Measurements from ENCODE around the gene ZNF48.

ZNF48 gene

GRCh38 chr16:30377812-30378235 is 17.4 kb upstream of the ZNF48 start:
- Histone ChIP-seq H2BK5ac (ENCODE audit: low read length) (peak overlapping the region; percentile 80), H2AK5ac (ENCODE audit: low read length) (no peak overlapping the region), H3K18ac (ENCODE audit: low read length) (peak overlapping the region; percentile 95), H3K23ac (ENCODE audit: low read length) (no peak overlapping the region), H3K27me3 (ENCODE audit: insufficient read depth, low read length, poor library complexity) (no peaks in the 10 kb centered on the region), H3K4ac (ENCODE audit: low read depth, low read length) (peak overlapping the region; percentile 93), H3K4me1 (ENCODE audit: control insufficient read depth, low read depth, low read length) (peaks cover 3% of the 10 kb centered on the region), H4K8ac (ENCODE audit: low read depth, low read length) (no peak overlapping the region), H3K9ac (ENCODE audit: low read length) (peak overlapping the region; percentile 85), H3K27ac (ENCODE audit: low read depth, low read length) (peak overlapping the region; percentile 99), H4K5ac (ENCODE audit: low read length) (no peak overlapping the region), H3K79me2 (ENCODE audit: control insufficient read depth, insufficient read depth, low read length) (no peaks in the 10 kb centered on the region), H3K79me1 (ENCODE audit: low read length) (no peaks in the 10 kb centered on the region), H3K36me3 (ENCODE audit: control insufficient read depth, insufficient read depth, low read length) (no peaks in the 10 kb centered on the region), H2BK120ac (ENCODE audit: low read depth, low read length) (no peak overlapping the region), H3K4me2 (ENCODE audit: low read length) (peak overlapping the region; percentile 61), H3K4me3 (ENCODE audit: low read length) (peak overlapping the region; percentile 43), H3K56ac (ENCODE audit: low read length) (peak overlapping the region; percentile 95), H2BK15ac (replicated peaks; ENCODE audit: low read depth) (no peak overlapping the region)
- peak; percentile 95 for DNase-seq
- WGBS (ENCODE audit: extremely low coverage, insufficient coverage, low lambda C conversion rate), result no CpG with 5 or more reads among the region's 39 CpGs

- no peak overlapping the region for H2AK5ac ChIP-seq (ENCODE audit: low read length)
- WGBS (ENCODE audit: extremely low coverage, insufficient coverage, low lambda C conversion rate), result no CpG with 5 or more reads among the region's 67 CpGs
- H3K56ac ChIP-seq (ENCODE audit: low read length), result peak overlapping the region; percentile 94
- peak overlapping the region; percentile 76 for H3K27ac ChIP-seq (ENCODE audit: low read depth, low read length)
- H3K23ac ChIP-seq (ENCODE audit: low read length), result peak overlapping the region; percentile 94
- peak overlapping the region; percentile 1 for H3K18ac ChIP-seq (ENCODE audit: low read length)
- peak overlapping the region; percentile 89 for H3K9ac ChIP-seq (ENCODE audit: low read length)
- no peak overlapping the region for H2BK120ac ChIP-seq (ENCODE audit: low read depth, low read length)
- H3K4me1 ChIP-seq (ENCODE audit: control insufficient read depth, low read depth, low read length), result peaks cover 3% of the 10 kb centered on the region
- H2BK5ac ChIP-seq (ENCODE audit: low read length), result peak overlapping the region; percentile 4
- no peaks in the 10 kb centered on the region for H3K79me1 ChIP-seq (ENCODE audit: low read length)
- H4K8ac ChIP-seq (ENCODE audit: low read depth, low read length), result no peak overlapping the region
- no peaks in the 10 kb centered on the region for H3K27me3 ChIP-seq (ENCODE audit: insufficient read depth, low read length, poor library complexity)
- no peak overlapping the region for H2BK15ac ChIP-seq (replicated peaks; ENCODE audit: low read depth)
- H3K4me2 ChIP-seq (ENCODE audit: low read length), result peak overlapping the region; percentile 91
- H3K36me3 ChIP-seq (ENCODE audit: control insufficient read depth, insufficient read depth, low read length), result no peaks in the 10 kb centered on the region
- H3K4ac ChIP-seq (ENCODE audit: low read depth, low read length), result peak overlapping the region; percentile 40
- H3K79me2 ChIP-seq (ENCODE audit: control insufficient read depth, insufficient read depth, low read length), result no peaks in the 10 kb centered on the region
- H4K5ac ChIP-seq (ENCODE audit: low read length), result no peak overlapping the region
- DNase-seq, result peak; percentile 99
- peak overlapping the region; percentile 65 for H3K4me3 ChIP-seq (ENCODE audit: low read length)
Observed at GRCh38 chr16:30378236-30379157, 16.7 kb upstream of the ZNF48 start.

- Histone ChIP-seq H3K79me1 (ENCODE audit: low read length) (no peaks in the 10 kb centered on the region), H2BK15ac (replicated peaks; ENCODE audit: low read depth) (no peak overlapping the region), H3K23ac (ENCODE audit: low read length) (peak overlapping the region; percentile 94), H3K4me1 (ENCODE audit: control insufficient read depth, low read depth, low read length) (peaks cover 3% of the 10 kb centered on the region), H3K4me3 (ENCODE audit: low read length) (peak overlapping the region; percentile 65), H3K27me3 (ENCODE audit: insufficient read depth, low read length, poor library complexity) (no peaks in the 10 kb centered on the region), H2BK5ac (ENCODE audit: low read length) (no peak overlapping the region), H3K79me2 (ENCODE audit: control insufficient read depth, insufficient read depth, low read length) (no peaks in the 10 kb centered on the region), H3K4ac (ENCODE audit: low read depth, low read length) (peak overlapping the region; percentile 40), H3K4me2 (ENCODE audit: low read length) (peak overlapping the region; percentile 91), H2AK5ac (ENCODE audit: low read length) (no peak overlapping the region), H3K56ac (ENCODE audit: low read length) (peak overlapping the region; percentile 94), H2BK120ac (ENCODE audit: low read depth, low read length) (no peak overlapping the region), H3K27ac (ENCODE audit: low read depth, low read length) (peak overlapping the region; percentile 60), H3K36me3 (ENCODE audit: control insufficient read depth, insufficient read depth, low read length) (no peaks in the 10 kb centered on the region), H4K5ac (ENCODE audit: low read length) (no peak overlapping the region), H4K8ac (ENCODE audit: low read depth, low read length) (no peak overlapping the region), H3K9ac (ENCODE audit: low read length) (peak overlapping the region; percentile 89), H3K18ac (ENCODE audit: low read length) (no peak overlapping the region)
- no peak for DNase-seq
- WGBS (ENCODE audit: extremely low coverage, insufficient coverage, low lambda C conversion rate), result no CpG with 5 or more reads among the region's 27 CpGs
Observed at GRCh38 chr16:30379158-30379783, 15.9 kb upstream of the ZNF48 start.

DNA sequence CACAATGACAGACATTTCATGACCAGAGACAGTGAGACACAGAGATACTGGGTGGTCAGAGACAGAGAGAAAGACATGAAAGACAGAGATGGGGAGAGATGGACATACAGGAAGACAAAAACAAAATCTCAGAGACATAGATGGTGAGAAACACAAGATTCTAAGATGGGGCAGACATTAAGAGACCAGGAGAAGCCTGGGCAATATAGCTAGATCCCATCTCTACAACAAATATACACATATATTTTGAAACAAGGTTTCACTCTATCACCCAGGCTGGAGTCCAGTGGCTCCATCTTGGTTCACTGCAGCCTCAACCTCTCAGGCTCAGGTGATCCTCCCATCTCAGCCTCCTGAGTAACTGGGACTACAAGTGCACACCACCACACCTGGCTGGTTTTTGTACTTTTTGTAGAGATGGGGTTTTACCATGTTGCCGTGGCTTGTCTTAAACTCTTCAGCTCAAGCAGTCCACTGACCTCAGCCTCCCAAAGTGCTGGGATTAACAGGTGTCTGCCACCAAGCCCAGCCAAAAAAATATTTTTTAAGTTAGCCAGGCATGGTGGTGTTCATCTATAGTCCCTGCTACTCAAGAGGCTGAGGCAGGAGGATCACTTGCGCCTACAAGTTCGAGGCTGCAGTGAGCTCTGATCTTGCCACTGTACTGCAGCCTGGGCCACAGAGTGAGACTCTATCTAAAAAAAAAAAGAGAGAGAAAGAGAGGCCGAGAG is 15.0 kb upstream of the ZNF48 start:
- Histone ChIP-seq H3K79me1 (ENCODE audit: low read length) (no peaks in the 10 kb centered on the region), H3K79me2 (ENCODE audit: control insufficient read depth, insufficient read depth, low read length) (no peaks in the 10 kb centered on the region), H3K56ac (ENCODE audit: low read length) (no peak overlapping the region), H2BK15ac (replicated peaks; ENCODE audit: low read depth) (no peak overlapping the region), H3K4ac (ENCODE audit: low read depth, low read length) (no peak overlapping the region), H4K5ac (ENCODE audit: low read length) (no peak overlapping the region), H3K27me3 (ENCODE audit: insufficient read depth, low read length, poor library complexity) (no peaks in the 10 kb centered on the region), H3K4me2 (ENCODE audit: low read length) (no peak overlapping the region), H3K18ac (ENCODE audit: low read length) (no peak overlapping the region), H3K27ac (ENCODE audit: low read depth, low read length) (no peak overlapping the region), H3K9ac (ENCODE audit: low read length) (no peak overlapping the region), H4K8ac (ENCODE audit: low read depth, low read length) (no peak overlapping the region), H3K4me3 (ENCODE audit: low read length) (no peak overlapping the region), H3K23ac (ENCODE audit: low read length) (no peak overlapping the region), H3K36me3 (ENCODE audit: control insufficient read depth, insufficient read depth, low read length) (no peaks in the 10 kb centered on the region), H2AK5ac (ENCODE audit: low read length) (no peak overlapping the region), H3K4me1 (ENCODE audit: control insufficient read depth, low read depth, low read length) (peaks cover 3% of the 10 kb centered on the region), H2BK120ac (ENCODE audit: low read depth, low read length) (no peak overlapping the region), H2BK5ac (ENCODE audit: low read length) (no peak overlapping the region)
- no CpG with 5 or more reads among the region's 4 CpGs for WGBS (ENCODE audit: extremely low coverage, insufficient coverage, low lambda C conversion rate)
- no peak for DNase-seq

- no peak overlapping the region for H3K56ac ChIP-seq (ENCODE audit: low read length)
- no peak overlapping the region for H3K4ac ChIP-seq (ENCODE audit: low read depth, low read length)
- H3K27me3 ChIP-seq (ENCODE audit: insufficient read depth, low read length, poor library complexity), result no peaks in the 10 kb centered on the region
- no peak overlapping the region for H2AK5ac ChIP-seq (ENCODE audit: low read length)
- H3K4me2 ChIP-seq (ENCODE audit: low read length), result no peak overlapping the region
- no peak overlapping the region for H4K8ac ChIP-seq (ENCODE audit: low read depth, low read length)
- H3K23ac ChIP-seq (ENCODE audit: low read length), result no peak overlapping the region
- no peaks in the 10 kb centered on the region for H3K79me1 ChIP-seq (ENCODE audit: low read length)
- H3K18ac ChIP-seq (ENCODE audit: low read length), result no peak overlapping the region
- H3K27ac ChIP-seq (ENCODE audit: low read depth, low read length), result no peak overlapping the region
- H2BK120ac ChIP-seq (ENCODE audit: low read depth, low read length), result no peak overlapping the region
- peaks cover 3% of the 10 kb centered on the region for H3K4me1 ChIP-seq (ENCODE audit: control insufficient read depth, low read depth, low read length)
- H2BK15ac ChIP-seq (replicated peaks; ENCODE audit: low read depth), result no peak overlapping the region
- no peak for DNase-seq
- H3K36me3 ChIP-seq (ENCODE audit: control insufficient read depth, insufficient read depth, low read length), result no peaks in the 10 kb centered on the region
- no CpG with 5 or more reads among the region's 6 CpGs for WGBS (ENCODE audit: extremely low coverage, insufficient coverage, low lambda C conversion rate)
- no peak overlapping the region for H3K4me3 ChIP-seq (ENCODE audit: low read length)
- no peak overlapping the region for H4K5ac ChIP-seq (ENCODE audit: low read length)
- H3K79me2 ChIP-seq (ENCODE audit: control insufficient read depth, insufficient read depth, low read length), result no peaks in the 10 kb centered on the region
- H3K9ac ChIP-seq (ENCODE audit: low read length), result no peak overlapping the region
- H2BK5ac ChIP-seq (ENCODE audit: low read length), result no peak overlapping the region
Observed at GRCh38 chr16:30380803-30381208, 14.4 kb upstream of the ZNF48 start.
